Effector memory CD4-positive, alpha-beta T cell (primary cell): ENCODE data around the gene FBXL15.

ENCODE experiments used
- DNase-seq, 3 donors: peaks; one replicate each; pipeline ENCODE4 v3.0.0-alpha.2; 2020
- H3K27ac ChIP-seq: 2 replicates; pipeline ENCODE4 v1.7.0; 2013; ENCODE audit warnings: mild to moderate bottlenecking, low read length, moderate library complexity; ENCODE audit not compliant: insufficient read depth, poor library complexity, severe bottlenecking
- H3K27me3 ChIP-seq: replicated peaks from 2 replicates; pipeline ENCODE4 v1.7.0; 2013; ENCODE audit warnings: mild to moderate bottlenecking, low read length; ENCODE audit not compliant: insufficient read depth, control insufficient read depth, poor library complexity, severe bottlenecking
- H3K36me3 ChIP-seq: 2 replicates; pipeline ENCODE4 v1.7.0; 2013; ENCODE audit warnings: mild to moderate bottlenecking, low read length, moderate library complexity; ENCODE audit not compliant: control insufficient read depth, insufficient read depth
- H3K4me1 ChIP-seq: 2 replicates; pipeline ENCODE4 v1.7.0; 2013; ENCODE audit warnings: low read length, mild to moderate bottlenecking; ENCODE audit not compliant: control insufficient read depth, insufficient read depth, poor library complexity, severe bottlenecking
- H3K4me3 ChIP-seq: 2 replicates; pipeline ENCODE4 v1.7.0; 2013; ENCODE audit warnings: low read length, low read depth, mild to moderate bottlenecking; ENCODE audit not compliant: insufficient read depth, poor library complexity, severe bottlenecking
- H3K9me3 ChIP-seq: 2 replicates; pipeline ENCODE4 v1.7.0; 2013; ENCODE audit warnings: mild to moderate bottlenecking, low read length, moderate library complexity; ENCODE audit not compliant: control insufficient read depth

Gene FBXL15

DNA sequence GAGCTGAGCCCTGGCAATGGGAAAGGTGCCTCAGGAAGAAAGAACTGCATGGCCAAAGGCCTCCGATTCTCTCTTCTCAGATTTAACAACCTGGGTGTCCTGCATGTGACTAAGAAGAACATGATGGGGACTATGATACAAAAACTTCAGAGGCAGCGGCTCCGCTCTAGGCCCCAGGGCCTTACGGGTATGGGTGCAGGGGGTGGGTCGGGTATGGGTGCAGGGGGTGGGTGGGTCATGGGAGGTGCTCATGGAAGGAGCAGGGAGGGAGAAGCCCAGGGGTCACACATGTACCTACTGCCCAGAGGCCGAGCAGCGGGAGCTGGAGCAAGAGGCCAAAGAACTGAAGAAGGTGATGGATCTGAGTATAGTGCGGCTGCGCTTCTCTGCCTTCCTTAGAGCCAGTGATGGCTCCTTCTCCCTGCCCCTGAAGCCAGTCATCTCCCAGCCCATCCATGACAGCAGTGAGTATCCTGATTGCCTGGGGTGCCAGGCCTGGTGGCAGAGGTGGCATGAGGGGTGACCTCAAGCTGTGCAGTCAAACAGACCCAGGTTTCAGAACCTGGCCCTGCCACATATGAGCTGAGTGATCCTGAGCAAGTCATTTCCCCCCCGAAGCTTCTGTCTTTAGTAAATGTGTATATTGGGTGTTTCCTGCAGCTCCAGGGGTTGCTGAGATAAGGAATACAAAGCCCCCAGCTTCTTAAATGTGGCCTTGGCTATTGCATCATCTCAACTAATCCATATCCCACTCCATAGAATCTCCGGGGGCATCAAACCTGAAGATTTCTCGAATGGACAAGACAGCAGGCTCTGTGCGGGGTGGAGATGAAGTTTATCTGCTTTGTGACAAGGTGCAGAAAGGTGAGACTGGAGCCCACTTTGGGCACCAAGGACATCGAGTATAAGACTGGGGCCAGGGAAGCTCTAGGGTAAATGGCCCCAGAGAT, 23.1 kb upstream of the FBXL15 start:
- Histone ChIP-seq H3K36me3 (peaks cover 46% of the 10 kb centered on the region), H3K4me3 (peak overlapping the region; percentile 84), H3K4me1 (peaks cover 32% of the 10 kb centered on the region), H3K27ac (peak overlapping the region; percentile 100), H3K27me3 (no peaks in the 10 kb centered on the region), H3K9me3 (no peaks in the 10 kb centered on the region)
- no peak for DNase-seq

DNA sequence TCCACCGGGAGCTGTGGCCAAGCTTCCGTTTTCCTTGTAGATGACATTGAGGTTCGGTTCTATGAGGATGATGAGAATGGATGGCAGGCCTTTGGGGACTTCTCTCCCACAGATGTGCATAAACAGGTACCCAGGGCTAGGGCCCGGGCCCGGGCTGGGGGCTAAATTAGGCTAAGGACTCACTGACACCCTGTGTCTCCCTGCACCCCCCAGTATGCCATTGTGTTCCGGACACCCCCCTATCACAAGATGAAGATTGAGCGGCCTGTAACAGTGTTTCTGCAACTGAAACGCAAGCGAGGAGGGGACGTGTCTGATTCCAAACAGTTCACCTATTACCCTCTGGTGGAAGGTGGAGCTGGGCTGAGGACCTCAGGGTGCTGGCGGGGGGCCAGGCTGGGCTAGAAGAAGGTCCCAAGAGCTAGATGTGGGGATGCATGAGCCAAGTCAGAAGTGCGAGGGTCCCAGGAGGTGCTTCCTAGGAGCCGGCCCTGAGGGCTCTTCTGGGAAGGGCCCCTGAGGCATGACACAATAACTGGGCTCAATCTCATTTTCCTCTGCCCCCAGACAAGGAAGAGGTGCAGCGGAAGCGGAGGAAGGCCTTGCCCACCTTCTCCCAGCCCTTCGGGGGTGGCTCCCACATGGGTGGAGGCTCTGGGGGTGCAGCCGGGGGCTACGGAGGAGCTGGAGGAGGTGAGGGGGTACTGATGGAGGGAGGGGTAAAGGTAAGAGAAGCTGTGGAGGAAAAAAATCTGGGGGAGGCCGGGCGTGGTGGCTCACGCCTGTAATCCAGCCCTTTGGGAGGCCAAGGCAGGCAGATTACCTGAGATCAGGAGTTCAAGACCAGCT, 22.2 kb upstream of the FBXL15 start:
- Histone ChIP-seq H3K4me1 (peaks cover 29% of the 10 kb centered on the region), H3K36me3 (peaks cover 53% of the 10 kb centered on the region), H3K27ac (peak overlapping the region; percentile 79), H3K9me3 (no peaks in the 10 kb centered on the region), H3K4me3 (no peak overlapping the region), H3K27me3 (no peaks in the 10 kb centered on the region)
- no peak for DNase-seq

DNA sequence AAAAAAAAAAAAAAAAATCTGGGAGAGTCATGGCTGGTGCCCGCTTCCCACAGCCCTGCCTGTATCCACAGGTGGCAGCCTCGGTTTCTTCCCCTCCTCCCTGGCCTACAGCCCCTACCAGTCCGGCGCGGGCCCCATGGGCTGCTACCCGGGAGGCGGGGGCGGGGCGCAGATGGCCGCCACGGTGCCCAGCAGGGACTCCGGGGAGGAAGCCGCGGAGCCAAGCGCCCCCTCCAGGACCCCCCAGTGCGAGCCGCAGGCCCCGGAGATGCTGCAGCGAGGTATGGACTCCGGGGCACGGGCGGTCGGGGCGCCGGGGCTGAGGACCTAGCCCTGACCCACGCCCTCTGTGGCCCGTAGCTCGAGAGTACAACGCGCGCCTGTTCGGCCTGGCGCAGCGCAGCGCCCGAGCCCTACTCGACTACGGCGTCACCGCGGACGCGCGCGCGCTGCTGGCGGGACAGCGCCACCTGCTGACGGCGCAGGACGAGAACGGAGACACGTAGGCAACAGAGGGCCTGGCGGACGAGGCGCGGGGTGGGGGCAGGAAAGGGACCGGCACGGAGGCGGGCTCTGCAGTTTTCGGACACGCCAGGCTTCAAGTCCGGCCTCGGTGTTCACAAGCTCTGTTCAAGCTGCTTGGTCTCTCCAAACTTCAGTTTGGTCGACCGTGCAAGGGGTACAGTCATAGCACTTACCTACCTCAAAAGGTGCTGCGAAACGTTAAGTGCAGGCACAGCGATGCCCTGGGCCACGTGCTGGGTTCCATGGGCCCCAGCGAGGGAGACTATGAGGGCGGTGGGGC, 21.2 kb upstream of the FBXL15 start:
- no peaks in the 10 kb centered on the region for H3K27me3 ChIP-seq
- H3K4me1 ChIP-seq, result peaks cover 25% of the 10 kb centered on the region
- peak; percentile 77 to 80 (median 77) for DNase-seq
- H3K36me3 ChIP-seq, result peaks cover 53% of the 10 kb centered on the region
- peak overlapping the region; percentile 79 for H3K27ac ChIP-seq
- peak overlapping the region; percentile 69 for H3K4me3 ChIP-seq
- no peaks in the 10 kb centered on the region for H3K9me3 ChIP-seq

DNA sequence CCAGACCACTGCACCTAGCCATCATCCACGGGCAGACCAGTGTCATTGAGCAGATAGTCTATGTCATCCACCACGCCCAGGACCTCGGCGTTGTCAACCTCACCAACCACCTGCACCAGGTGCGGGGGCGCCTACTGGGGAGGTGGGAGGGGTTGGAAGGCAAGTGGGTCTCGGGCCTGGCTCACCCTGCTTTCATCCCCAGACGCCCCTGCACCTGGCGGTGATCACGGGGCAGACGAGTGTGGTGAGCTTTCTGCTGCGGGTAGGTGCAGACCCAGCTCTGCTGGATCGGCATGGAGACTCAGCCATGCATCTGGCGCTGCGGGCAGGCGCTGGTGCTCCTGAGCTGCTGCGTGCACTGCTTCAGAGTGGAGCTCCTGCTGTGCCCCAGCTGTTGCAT, 20.6 kb upstream of the FBXL15 start:
- DNase-seq, result no peak
- H3K4me1 ChIP-seq, result peaks cover 25% of the 10 kb centered on the region
- H3K4me3 ChIP-seq, result no peak overlapping the region
- peak overlapping the region; percentile 79 for H3K27ac ChIP-seq
- peaks cover 53% of the 10 kb centered on the region for H3K36me3 ChIP-seq
- no peaks in the 10 kb centered on the region for H3K9me3 ChIP-seq
- no peaks in the 10 kb centered on the region for H3K27me3 ChIP-seq

- Histone ChIP-seq H3K27ac (no peak overlapping the region), H3K27me3 (no peaks in the 10 kb centered on the region), H3K9me3 (no peaks in the 10 kb centered on the region), H3K4me3 (no peak overlapping the region), H3K4me1 (peaks cover 22% of the 10 kb centered on the region), H3K36me3 (peaks cover 53% of the 10 kb centered on the region)
- DNase-seq, result no peak
Observed at GRCh38 chr10:102400598-102401341, 19.9 kb upstream of the FBXL15 start.

- Histone ChIP-seq H3K4me3 (no peak overlapping the region), H3K27ac (no peak overlapping the region), H3K27me3 (no peaks in the 10 kb centered on the region), H3K4me1 (peaks cover 17% of the 10 kb centered on the region), H3K9me3 (no peaks in the 10 kb centered on the region), H3K36me3 (peaks cover 53% of the 10 kb centered on the region)
- DNase-seq, result no peak
Observed at GRCh38 chr10:102401342-102401654, 19.3 kb upstream of the FBXL15 start.

GRCh38 chr10:102401735-102402511, 18.7 kb upstream of the FBXL15 start:
- DNase-seq, result no peak
- Histone ChIP-seq H3K36me3 (peaks cover 48% of the 10 kb centered on the region), H3K4me3 (no peak overlapping the region)

DNA sequence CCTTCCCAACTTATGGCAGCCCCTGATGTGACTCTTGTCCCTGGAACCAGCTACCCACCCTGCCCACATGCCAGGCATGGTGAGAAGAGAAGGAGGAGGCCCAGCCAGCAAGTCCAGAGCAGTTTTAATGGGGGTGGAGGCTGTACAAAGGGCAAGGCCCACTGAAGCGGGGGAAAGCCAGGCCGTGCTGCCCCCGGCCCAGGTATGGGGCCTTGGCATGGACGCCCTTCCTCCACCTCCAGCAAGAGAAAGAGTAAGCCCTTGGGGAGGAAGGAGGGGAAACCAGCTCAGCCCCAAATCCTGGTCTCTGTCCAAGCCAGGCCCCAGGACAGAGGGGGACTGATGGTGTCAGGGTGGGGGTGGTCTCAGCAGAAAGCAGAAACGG, 18.1 kb upstream of the FBXL15 start:
- Histone ChIP-seq H3K27me3 (no peaks in the 10 kb centered on the region), H3K36me3 (peaks cover 44% of the 10 kb centered on the region), H3K27ac (no peak overlapping the region), H3K9me3 (no peaks in the 10 kb centered on the region), H3K4me1 (peaks cover 8% of the 10 kb centered on the region), H3K4me3 (no peak overlapping the region)
- DNase-seq, result no peak

More at GRCh38 chr10:102401735-102402511, 18.7 kb upstream of the FBXL15 start:
- H3K27ac ChIP-seq, result no peak overlapping the region
- H3K9me3 ChIP-seq, result no peaks in the 10 kb centered on the region
- peaks cover 11% of the 10 kb centered on the region for H3K4me1 ChIP-seq
- H3K27me3 ChIP-seq, result no peaks in the 10 kb centered on the region

- H3K27ac ChIP-seq, result no peak overlapping the region
- no peak for DNase-seq
- H3K4me1 ChIP-seq, result peaks cover 5% of the 10 kb centered on the region
- H3K4me3 ChIP-seq, result no peak overlapping the region
- peaks cover 37% of the 10 kb centered on the region for H3K36me3 ChIP-seq
- H3K9me3 ChIP-seq, result no peaks in the 10 kb centered on the region
- H3K27me3 ChIP-seq, result no peaks in the 10 kb centered on the region
Observed at GRCh38 chr10:102403115-102403514, 17.5 kb upstream of the FBXL15 start.
